Measurements from ENCODE around the gene ZNF398.
"Not testable (repeated sequence)": the region's sequence is repeated elsewhere in the genome, so short reads cannot be mapped to it uniquely, and the experiment has no call there.

The ZNF398 gene

GRCh38 chr7:149226366-149226765 lies 79.1 kb downstream of the ZNF398 start:
- DNase-seq (ENCODE audit: low spot score) = not testable (repeated sequence)

DNA sequence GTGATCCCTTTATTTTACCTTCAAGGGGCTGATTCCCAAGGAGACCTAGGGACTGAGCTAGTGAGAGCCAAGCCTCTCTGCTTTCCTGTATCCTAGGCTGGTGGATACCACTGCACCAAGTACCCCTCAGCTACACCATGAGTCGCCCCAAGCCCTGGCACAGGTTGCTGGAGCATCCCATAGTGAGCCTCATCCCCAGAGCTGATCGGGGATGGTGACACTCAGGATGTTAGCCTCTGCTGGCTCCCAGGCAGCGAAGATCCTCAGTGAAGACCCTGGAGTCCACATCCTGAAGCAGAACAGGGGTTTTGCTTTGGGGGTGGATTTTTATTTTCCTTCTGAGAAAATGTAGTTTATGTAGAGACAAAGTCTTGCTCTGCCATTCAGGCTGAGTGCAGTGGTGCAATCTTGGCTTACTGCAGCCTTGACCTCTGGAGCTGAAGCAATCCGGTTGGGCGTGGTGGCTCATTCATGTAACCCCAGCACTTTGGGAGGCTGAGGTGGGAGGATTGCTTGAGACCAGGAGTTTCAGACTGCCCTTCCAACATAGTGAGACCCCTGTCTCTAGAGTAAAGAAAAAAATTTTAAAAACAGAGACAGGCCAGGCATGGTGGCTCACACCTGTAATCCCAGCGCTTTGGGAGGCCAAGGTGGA lies 79.7 kb downstream of the ZNF398 start:
- DNase-seq (ENCODE audit: low spot score) = no peak

GRCh38 chr7:149228831-149229471 lies 81.7 kb downstream of the ZNF398 start:
- no peak for DNase-seq (ENCODE audit: low spot score)

- no peak for DNase-seq (ENCODE audit: low spot score)
Observed at GRCh38 chr7:149229526-149229925, 82.3 kb downstream of the ZNF398 start.

DNA sequence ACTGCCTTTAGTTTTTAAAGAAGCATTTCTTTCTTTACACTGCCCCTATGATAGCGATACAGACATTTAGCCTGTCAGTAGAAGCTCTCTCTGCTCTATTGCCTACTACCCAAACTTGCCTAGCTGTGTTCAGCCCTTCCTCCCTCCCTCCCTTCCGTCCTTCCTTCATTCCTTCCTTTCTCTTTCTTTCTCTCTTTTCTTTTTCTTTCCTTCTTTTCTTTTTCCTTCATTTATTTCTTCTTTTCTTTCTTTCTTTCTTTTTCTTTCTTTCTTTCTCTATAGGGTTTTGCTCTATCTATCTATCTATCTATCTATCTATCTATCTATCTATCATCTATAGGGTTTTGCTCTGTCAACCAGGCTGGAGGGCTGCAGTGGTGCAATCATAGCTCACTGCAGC lies 85.1 kb downstream of the ZNF398 start:
- DNase-seq (ENCODE audit: low spot score) = no peak

Measured in CD4-positive, alpha-beta T cell treated with Interleukin-6 at 100 ng/mL for 8 hours (primary cell).